Left colon (tissue), 2 donors: ENCODE results near the gene MOK. TPM values are rescaled to one million over a fixed set of nuclear protein-coding genes. Genes with fewer than 3 reads are reported as not detected.
"Not testable (repeated sequence)": the region's sequence is repeated elsewhere in the genome, so short reads cannot be mapped to it uniquely, and the experiment has no call there.

Experiments
- ATAC-seq: fragments of 200-7000 bp; cut with Tn5 transposase; one replicate; pipeline ENCODE4 v1.9.1; 2020; ENCODE audit warnings: mild to moderate bottlenecking, moderate library complexity
- DNase-seq, 2 donors: peaks; one replicate each; pipeline ENCODE4 v3.0.0-alpha.2; 2020
- intact Hi-C, 2 donors: fragments of 100-400 bp; cut with DNase I in 1 of 2; cut with micrococcal nuclease in 1 of 2; formaldehyde crosslinking; loops; one replicate each; pipeline versions ENCODE4 v1.11.2 to v1.14.0; 2022; cut with DNase I, micrococcal nuclease
- total RNA-seq, 2 donors: library from RNA; stranded (reverse); fragmentation: NEBNext Ultra II Directional; extraction: Animal tissue kit (Norgen Biotek cat#: 25700); gene quantifications; one replicate each; pipeline ENCODE4 v1.2.1, GENCODE V29; 2021
- donor health status: DM: no; HTN: no; CAD: no.
- donor health status: DM: yes; HTN: yes; CAD: no.

Gene MOK
- total RNA-seq, 2 donors from 2014 or later, result 4.7 to 5.9 TPM

DNA sequence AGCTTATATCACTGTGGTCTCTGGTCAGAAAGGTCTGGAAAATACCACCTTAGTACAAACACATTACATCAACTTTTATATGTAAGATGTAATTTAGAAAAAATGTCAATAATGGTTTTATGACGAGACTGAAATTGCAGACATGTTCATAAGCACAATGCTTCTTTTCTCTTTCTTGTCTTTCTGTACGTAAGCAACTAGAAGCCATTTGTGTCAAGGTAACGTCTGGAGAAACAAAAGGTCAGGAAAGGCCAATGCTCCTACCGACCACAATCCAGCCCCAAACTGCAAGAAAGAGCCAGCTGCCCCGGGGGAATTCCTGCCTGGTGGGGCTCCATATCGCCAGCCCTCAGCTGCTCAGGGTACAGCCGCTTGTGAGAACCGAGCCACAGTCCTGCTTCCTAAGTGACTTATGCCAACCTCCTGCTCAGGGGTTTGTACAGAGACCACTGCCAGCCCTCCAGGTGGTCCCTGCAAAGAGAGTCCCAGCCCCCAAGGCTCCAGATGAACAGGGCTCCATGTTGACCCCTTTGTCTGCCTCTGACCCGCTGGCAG is 20.9 kb upstream of the MOK start:
- peak; percentile 21 for ATAC-seq
- intact Hi-C loops, result no loop called here
- DNase-seq, result no peak

GRCh38 chr14:102323102-102323501 is 18.1 kb upstream of the MOK start:
- intact Hi-C loops, result no loop called here
- ATAC-seq (peak; percentile 23), DNase-seq (peak; percentile 47 to 62)

- no peak for DNase-seq
- no peak for ATAC-seq
- intact Hi-C loops, result no loop called here
Measured at GRCh38 chr14:102321456-102322422, 16.8 kb upstream of the MOK start.

DNA sequence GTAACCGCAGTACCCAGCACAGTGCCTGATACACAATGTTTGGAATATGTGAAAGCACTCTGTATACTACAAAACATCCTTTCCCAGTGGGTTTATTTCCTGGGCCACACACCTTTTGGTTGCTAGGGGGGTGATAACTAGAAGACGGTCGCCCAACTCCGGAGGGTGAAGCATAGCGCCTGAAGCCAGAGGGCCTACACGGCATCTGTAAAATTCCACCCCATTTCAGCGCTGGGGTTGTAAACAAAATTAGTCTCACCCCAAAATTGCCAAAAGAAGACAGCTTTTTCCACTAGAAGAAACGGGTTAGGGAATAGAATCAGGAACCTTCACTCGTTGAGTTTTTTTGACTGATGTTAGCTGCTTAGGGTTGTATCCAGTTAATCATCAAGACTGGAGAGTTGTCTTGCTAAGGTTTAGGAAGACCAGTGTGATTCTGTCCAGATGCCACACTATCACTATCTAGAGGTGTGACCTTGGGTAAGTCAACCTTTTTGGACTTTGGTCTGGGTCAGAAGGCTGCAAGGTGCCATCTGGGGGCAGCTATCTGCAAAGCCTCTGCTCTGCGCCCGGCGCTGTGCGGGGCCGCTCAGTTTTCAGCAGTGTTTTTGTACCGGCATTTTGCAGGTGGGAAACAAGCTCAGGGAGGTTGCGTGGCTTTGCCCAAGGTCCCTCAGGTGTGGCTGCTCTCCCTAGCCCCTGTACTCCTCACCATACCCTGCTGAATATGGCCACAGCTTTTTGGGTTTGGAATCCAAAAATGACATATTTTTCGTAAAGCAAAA is 15.9 kb upstream of the MOK start:
- DNase-seq (no peak), ATAC-seq (no peak)
- intact Hi-C loops, result no loop called here

DNA sequence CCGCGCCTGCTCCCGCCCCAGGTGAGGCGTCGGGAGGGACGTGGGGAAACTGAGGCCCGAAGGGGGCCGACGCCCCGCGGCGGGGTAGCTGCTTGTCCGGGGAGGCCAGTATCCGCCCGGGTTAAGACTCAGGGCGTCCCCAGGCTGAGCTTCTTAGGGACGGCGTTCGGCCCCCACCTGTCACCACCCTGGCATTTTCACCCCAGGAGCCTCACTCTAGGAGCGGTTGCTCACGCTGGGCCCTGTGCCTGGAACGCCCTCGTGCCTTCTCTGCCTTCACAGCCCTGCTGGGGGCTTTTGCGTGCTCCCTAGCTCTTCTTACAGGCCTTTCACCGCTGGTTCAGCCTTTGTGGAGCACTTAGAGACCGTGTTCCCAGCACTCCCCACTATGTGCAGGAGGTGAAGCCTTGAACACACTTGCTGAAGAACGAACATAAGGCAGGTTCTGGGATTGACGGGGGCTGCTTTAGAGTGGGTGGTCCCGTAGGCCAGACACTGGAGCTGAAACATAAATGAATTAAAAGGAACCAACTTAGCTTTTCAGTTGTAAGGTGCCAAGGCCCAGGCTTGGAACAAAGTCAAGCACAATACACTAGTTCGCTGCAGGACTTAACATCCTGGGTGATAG is 15.2 kb upstream of the MOK start:
- intact Hi-C loops, result no loop called here
- DNase-seq (peak; percentile 39 to 55), ATAC-seq (peak; percentile 4)

GRCh38 chr14:102319351-102320032 is 14.5 kb upstream of the MOK start, which contains the start of gene ZNF839:
TSS of gene ZNF839 (plus strand) at chr14:102319746. CDS start at chr14:102319766, 20 bp downstream.
- DNase-seq (peak; percentile 94 to 95), ATAC-seq (peak; percentile 71)
- intact Hi-C loops, result no loop called here

- DNase-seq (peak in 1 of 2 donors; percentile 30), ATAC-seq (no peak)
- intact Hi-C loops, result no loop called here
Measured at GRCh38 chr14:102318781-102319276, 13.9 kb upstream of the MOK start.

DNA sequence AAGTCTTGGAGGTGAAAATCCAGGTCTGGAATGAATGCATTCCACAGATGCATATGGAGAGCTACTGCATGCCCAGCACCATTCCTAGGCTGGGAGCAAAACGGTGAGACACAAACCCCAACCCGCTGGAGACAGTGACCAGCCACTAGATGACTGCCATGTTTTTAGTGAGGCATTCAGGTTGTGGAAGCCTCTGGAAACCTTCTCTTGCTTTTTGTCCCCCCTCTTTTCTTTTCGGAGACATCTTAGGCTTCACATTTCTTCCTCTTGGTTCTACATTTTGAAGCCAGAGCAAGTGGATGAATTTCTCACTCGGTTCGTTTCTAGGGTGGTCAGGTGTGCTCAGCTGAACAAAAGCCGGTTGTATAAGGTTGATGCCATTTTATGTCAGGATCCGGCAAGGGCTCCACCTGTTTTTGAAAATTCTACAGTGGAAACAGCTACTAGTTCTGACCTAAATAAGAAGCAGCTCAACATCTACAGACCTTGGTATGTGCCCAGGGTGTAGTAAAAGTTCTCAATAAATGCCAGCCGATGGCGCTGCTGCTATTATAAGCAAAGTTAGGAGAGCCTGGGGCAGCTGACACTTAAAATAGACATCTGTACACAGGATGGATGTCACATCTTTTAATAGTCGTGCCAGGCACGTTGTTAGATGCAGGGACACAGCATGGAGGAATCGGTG is 12.7 kb upstream of the MOK start:
- ATAC-seq (peak; percentile 27), DNase-seq (peak; percentile 55 to 59)
- intact Hi-C loops, result no loop called here

- DNase-seq (peak; percentile 88 to 92), ATAC-seq (peak; percentile 71)
- intact Hi-C loops, result no loop called here
Measured at GRCh38 chr14:102316743-102317563, 12.0 kb upstream of the MOK start.

- ATAC-seq, result no peak
- DNase-seq, result peak; percentile 64 to 67
- intact Hi-C loops, result no loop called here
Measured at GRCh38 chr14:102316338-102316742, 11.4 kb upstream of the MOK start.

- intact Hi-C loops, result no loop called here
- ATAC-seq (no peak), DNase-seq (no peak)
Measured at GRCh38 chr14:102315121-102315520, 10.2 kb upstream of the MOK start.

DNA sequence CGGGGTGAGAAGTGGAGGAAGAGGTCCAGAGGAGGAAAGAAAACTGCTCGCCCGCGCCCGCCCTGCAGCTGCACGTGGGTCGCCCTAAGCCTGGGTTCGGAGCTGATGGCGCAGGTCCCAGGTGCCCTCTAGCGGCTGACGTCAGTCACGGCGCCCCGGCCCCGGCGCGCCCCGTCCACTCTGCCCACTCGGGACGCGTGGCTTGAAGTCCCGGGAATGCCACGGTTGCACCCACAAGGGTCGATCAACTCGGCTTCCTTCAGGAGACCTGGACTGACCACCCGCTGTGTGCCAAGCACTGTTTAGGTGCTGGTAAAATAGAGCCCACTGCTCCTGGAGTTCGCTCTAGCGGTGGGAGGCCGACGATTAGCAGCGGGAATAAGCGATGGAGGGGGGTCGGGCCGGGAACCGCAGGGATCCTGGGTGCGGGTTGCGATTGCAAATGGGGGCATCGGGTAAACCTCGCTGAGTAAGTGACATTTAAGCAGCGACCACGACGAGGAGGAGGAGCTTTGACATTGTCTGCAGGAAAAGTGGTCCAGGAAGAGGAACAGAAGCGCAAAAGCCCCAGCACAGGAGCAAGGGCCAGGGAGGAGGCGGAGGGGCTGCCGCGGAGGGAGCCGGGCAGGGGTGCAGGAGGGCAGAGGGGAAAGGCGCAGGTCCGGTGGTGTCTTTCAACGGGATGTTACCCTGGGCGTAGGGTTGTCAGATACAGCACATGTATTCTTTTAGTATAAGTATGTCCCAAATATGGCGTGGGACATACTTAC is 9.5 kb upstream of the MOK start:
- ATAC-seq, result peak; percentile 67
- peak; percentile 84 to 90 for DNase-seq
- intact Hi-C loops, result loop anchor here in 1 of 2 donors (5.0 kb wide), 1 partner anchor 77 kb away; no protein-coding TSS in a partner anchor

- ATAC-seq (no peak), DNase-seq (no peak)
- intact Hi-C loops, result no loop called here
Measured at GRCh38 chr14:102303664-102304063, 1.3 kb downstream of the MOK start.

DNA sequence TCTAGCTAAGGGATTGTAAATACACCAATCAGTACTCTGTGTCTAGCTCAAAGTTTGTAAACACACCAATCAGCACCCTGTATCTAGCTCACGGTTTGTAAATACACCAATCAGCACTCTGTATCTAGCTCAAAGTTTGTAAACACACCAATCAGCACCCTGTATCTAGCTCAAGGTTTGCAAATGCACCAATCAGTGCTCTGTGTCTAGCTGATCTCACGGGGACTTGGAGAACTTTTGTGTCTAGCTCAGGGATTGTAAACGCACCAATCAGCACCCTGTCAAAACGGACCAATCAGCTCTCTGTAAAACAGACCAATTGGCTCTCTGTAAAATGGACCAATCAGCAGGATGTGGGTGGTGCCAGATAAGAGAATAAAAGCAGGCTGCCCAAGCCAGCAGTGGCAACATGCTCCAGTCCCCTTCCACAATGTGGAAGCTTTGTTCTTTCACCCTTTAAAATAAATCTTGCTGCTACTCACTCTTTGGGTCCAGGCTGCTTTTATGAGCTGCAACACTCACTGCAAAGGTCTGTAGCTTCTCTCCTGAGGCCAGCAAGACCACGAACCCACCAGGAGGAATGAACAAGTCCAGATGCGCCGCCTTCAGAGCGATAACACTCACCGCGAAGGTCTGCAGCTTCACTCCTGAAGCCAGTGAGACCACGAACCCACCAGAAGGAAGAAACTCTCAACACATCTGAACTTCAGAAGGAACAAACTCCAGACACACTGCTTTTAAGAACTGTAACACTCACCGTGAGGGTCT is 6.5 kb downstream of the MOK start:
- intact Hi-C loops, ATAC-seq, DNase-seq: not testable (repeated sequence)

DNA sequence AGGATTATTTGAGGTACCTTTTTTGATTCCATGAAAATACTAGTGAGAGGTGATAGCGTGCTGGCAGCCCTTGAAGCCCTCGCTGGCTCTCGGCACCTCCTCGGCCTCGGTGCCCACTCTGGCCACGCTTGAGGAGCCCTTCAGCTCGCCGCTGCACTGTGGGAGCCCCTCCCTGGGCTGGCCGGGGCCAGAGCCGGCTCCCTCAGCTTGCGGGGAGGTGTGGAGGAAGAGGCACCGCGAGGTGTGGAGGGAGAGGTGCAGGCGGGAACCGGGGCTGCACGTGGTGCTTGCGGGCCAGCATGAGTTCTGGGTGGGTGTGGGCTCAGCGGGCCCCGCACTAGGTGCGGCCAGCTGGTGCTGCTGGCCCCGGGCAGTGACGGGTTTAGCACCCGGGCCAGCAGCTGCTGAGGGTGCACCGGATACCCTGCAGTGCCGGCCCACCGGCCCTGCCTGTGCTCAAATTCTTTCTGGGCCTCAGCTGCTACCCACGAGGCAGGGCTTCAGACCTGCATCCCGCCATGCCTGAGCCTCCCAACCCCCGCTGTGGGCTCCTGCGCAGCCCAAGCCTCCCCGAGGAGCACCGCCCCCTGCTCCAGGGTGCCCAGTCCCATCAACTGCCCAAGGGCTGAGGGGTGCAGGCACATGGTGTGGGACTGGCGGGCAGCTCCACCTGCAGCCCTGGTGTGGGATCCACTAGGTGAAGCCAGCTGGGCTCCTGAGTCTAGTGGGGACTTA is 7.4 kb downstream of the MOK start:
- intact Hi-C loops, result no loop called here
- ATAC-seq, result no peak
- no peak for DNase-seq
